Muscle of back (tissue), 11 donors: Measurements from ENCODE around the gene RGS6. TPM values are rescaled to one million over a fixed set of nuclear protein-coding genes. Genes with fewer than 3 reads are reported as not detected.

Source experiments
- DNase-seq, 3 donors: peaks; one replicate each; pipeline versions ENCODE4 v3.0.0 to v3.0.0-alpha.2; 2013
- polyA plus RNA-seq, 10 donors: library from polyadenylated mRNA; unstranded; fragments of 120-200 nt; gene quantifications; one replicate each; pipeline ENCODE4 v1.2.1, GENCODE V29; 2013; ENCODE audit not compliant: insufficient read length in 10 of 10

The RGS6 gene
- polyA plus RNA-seq, 10 donors = 4.8 to 7.8 (median 5.8) TPM

GRCh38 chr14:72577521-72577920, 645.3 kb downstream of the RGS6 start:
- no peak for DNase-seq

- no peak for DNase-seq
Observed at GRCh38 chr14:72578514-72578913, 646.3 kb downstream of the RGS6 start.

GRCh38 chr14:72582582-72582981, 650.4 kb downstream of the RGS6 start:
- no peak for DNase-seq

GRCh38 chr14:72583316-72584272, 651.4 kb downstream of the RGS6 start:
- no peak for DNase-seq

- DNase-seq = no peak
Observed at GRCh38 chr14:72588521-72588920, 656.3 kb downstream of the RGS6 start.

- DNase-seq = no peak
Observed at GRCh38 chr14:72589652-72590051, 657.4 kb downstream of the RGS6 start.

GRCh38 chr14:72590577-72590976, 658.3 kb downstream of the RGS6 start:
- no peak for DNase-seq

- no peak for DNase-seq
Observed at GRCh38 chr14:72591391-72591790, 659.2 kb downstream of the RGS6 start.

- no peak for DNase-seq
Observed at GRCh38 chr14:72594099-72594901, 662.1 kb downstream of the RGS6 start.

GRCh38 chr14:72595152-72595862, 663.1 kb downstream of the RGS6 start:
- no peak for DNase-seq

GRCh38 chr14:72597252-72598233, 665.3 kb downstream of the RGS6 start:
- no peak for DNase-seq

GRCh38 chr14:72598306-72598705, 666.1 kb downstream of the RGS6 start:
- DNase-seq = no peak

GRCh38 chr14:72599579-72600470, 667.6 kb downstream of the RGS6 start:
- peak in 1 of 3 donors; percentile 34 for DNase-seq

- DNase-seq = peak in 1 of 3 donors; percentile 22
Observed at GRCh38 chr14:72600551-72601330, 668.5 kb downstream of the RGS6 start.

- DNase-seq = no peak
Observed at GRCh38 chr14:72603639-72604038, 671.4 kb downstream of the RGS6 start.

GRCh38 chr14:72604133-72604532, 671.9 kb downstream of the RGS6 start:
- no peak for DNase-seq

GRCh38 chr14:72605096-72605920, 673.1 kb downstream of the RGS6 start:
- DNase-seq = no peak

GRCh38 chr14:72605921-72606220, 673.6 kb downstream of the RGS6 start:
- DNase-seq = no peak
